Heart right ventricle (tissue), 16 donors: Measurements from ENCODE around the gene NEURL3. TPM values are rescaled to one million over a fixed set of nuclear protein-coding genes. Genes with fewer than 3 reads are reported as not detected.
"Not testable (repeated sequence)": the region's sequence is repeated elsewhere in the genome, so short reads cannot be mapped to it uniquely, and the experiment has no call there.

Experiments used
- ATAC-seq, 8 donors: fragments of 200-7000 bp; cut with Tn5 transposase; one replicate each; pipeline ENCODE4 v1.9.1; 2020; ENCODE audit warnings: mild to moderate bottlenecking in 8 of 8, moderate library complexity in 8 of 8, moderate number of reproducible peaks in 1 of 8
- DNase-seq, 2 donors: peaks; one replicate each; pipeline ENCODE4 v3.0.0-alpha.2; 2020
- H3K27ac ChIP-seq, 10 donors: fragments of 200-600 bp; sonication (generic) in 2 of 10; one replicate each; pipeline versions ENCODE4 v1.5.0 to v1.8.0; 2020 to 2022; ENCODE audit warnings: mild to moderate bottlenecking in 3 of 10
- H3K27me3 ChIP-seq, 7 donors: fragments of 200-600 bp; one replicate each; pipeline ENCODE4 v1.8.0; 2021 to 2022; ENCODE audit warnings: mild to moderate bottlenecking in 2 of 7
- H3K36me3 ChIP-seq, 9 donors: fragments of 200-600 bp; sonication (generic) in 1 of 9; one replicate each; pipeline versions ENCODE4 v1.5.0 to v1.8.0; 2020 to 2022; ENCODE audit warnings: mild to moderate bottlenecking in 2 of 9
- H3K4me1 ChIP-seq, 9 donors: fragments of 200-600 bp; sonication (generic) in 1 of 9; one replicate each; pipeline versions ENCODE4 v1.5.0 to v1.8.0; 2020 to 2022; ENCODE audit warnings: mild to moderate bottlenecking in 4 of 9
- H3K4me3 ChIP-seq, 10 donors: fragments of 200-600 bp; sonication (generic) in 2 of 10; one replicate each; pipeline versions ENCODE4 v1.5.0 to v1.8.0; 2020 to 2022; ENCODE audit warnings: mild to moderate bottlenecking in 7 of 10, moderate library complexity in 2 of 10
- H3K9me3 ChIP-seq, 11 donors: fragments of 200-600 bp in 10 of 11; sonication (generic) in 2 of 11; one replicate each; pipeline versions ENCODE4 v1.5.0 to v1.8.0; 2013 to 2022; ENCODE audit warnings: mild to moderate bottlenecking in 2 of 11, control low read depth in 1 of 11, moderate library complexity in 1 of 11
- WGBS, 2 donors: extraction: QIAGEN DNeasy Blood & Tissue Kit; methylation state at CpG; one replicate each; pipeline ENCODE4 v1.1.7; 2013; ENCODE audit warnings: inconsistent platforms in 1 of 2; 5-methylcytosine and 5-hydroxymethylcytosine counted together
- intact Hi-C, 10 donors: fragments of 100-400 bp; cut with DNase I; formaldehyde crosslinking; loops; one replicate each; pipeline versions ENCODE4 v1.11.1 to v1.14.2; 2022
- polyA plus RNA-seq, 2 donors: library from polyadenylated mRNA; stranded (reverse); fragments of 200-250 nt; gene quantifications; one replicate each; pipeline ENCODE4 v1.2.3, GENCODE V29; 2013
- total RNA-seq, 10 donors: library from RNA; stranded (reverse); fragmentation: NEBNext Ultra II Directional in 3 of 10; extraction: Animal tissue kit (Norgen Biotek cat#: 25700) in 3 of 10; gene quantifications; one replicate each; pipeline versions ENCODE4 v1.2.1 to v1.2.4, GENCODE V29; 2021 to 2023
- TF ChIP-seq, protein P1 (sequence below), 9 donors: fragments of 200-600 bp; sonication (generic) in 2 of 9; IDR thresholded peaks; one replicate each; pipeline versions ENCODE4 v1.5.0 to v1.8.0; 2021 to 2022; ENCODE audit warnings: antibody characterized with exemption in 9 of 9, mild to moderate bottlenecking in 5 of 9, moderate library complexity in 1 of 9
- donor health status: Arrhythmogenic right ventricular cardiomyopathy.
- donor health status: ischemic (EF 13 %, LVEDD 7.1; RV severe dilation, severe dysfunction).
- donor health status: healthy with polysubstance abuse.
- donor health status: DM: no; HTN: yes; CAD: no.
- donor health status: DM: no; HTN: no; CAD: no.
- donor health status: ischemic (EF 25% LVEDD 6.9; RV normal size, moderate dysfunction).
- donor health status: ischemic (EF 25% LVEDD 5.7; RV mildly dilated, moderate dysfunction).
- donor health status: healthy.
- donor health status: DM: yes; HTN: yes; CAD: no.
- donor health status: Ischemic cardiomyopathy.
- donor health status: ischemic (EF 35%, LVEDD 5.7; RV mildly dilated, moderate dysfunction).
- donor health status: nonischemic (EF 11% LVEDD 7.7; RV severe dilation, severe dysfunction).
- donor health status: DM: yes; HTN: yes; CAD: no.
- donor health status: PGD.
- donor health status: ischemic (EF 29% LVEDD 5.4; RV normal size, mild dysfunction).
- donor health status: nonischemic (EF 23%, LVEDD 6.1; RV moderate dilation, normal function).

The NEURL3 gene
- total and polyA plus RNA-seq, 12 donors, result 0.06 to 0.67 (median 0.30) TPM; not detected in 8

DNA sequence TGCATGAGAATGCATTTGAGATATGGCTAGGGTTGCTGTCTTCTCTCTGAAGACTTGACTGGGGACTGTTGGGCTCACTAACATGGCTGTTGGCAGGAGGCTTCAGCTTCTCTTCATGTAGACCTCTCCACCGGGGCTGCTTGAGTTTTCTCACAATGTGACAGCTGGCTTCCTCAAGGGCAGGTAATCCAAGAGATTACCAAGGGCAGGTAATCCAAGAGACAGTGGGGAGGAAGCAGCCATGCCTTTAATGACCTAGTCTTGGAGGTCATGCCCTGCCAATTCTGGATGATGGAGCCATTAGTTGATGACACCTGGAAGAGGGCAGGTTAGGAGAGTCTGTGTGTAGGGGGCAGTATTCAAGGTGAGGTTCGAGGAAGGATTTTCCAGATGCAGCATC lies 40.5 kb downstream of the NEURL3 start:
- intact Hi-C loops, result no loop called here
- TF ChIP-seq, protein P1, sequence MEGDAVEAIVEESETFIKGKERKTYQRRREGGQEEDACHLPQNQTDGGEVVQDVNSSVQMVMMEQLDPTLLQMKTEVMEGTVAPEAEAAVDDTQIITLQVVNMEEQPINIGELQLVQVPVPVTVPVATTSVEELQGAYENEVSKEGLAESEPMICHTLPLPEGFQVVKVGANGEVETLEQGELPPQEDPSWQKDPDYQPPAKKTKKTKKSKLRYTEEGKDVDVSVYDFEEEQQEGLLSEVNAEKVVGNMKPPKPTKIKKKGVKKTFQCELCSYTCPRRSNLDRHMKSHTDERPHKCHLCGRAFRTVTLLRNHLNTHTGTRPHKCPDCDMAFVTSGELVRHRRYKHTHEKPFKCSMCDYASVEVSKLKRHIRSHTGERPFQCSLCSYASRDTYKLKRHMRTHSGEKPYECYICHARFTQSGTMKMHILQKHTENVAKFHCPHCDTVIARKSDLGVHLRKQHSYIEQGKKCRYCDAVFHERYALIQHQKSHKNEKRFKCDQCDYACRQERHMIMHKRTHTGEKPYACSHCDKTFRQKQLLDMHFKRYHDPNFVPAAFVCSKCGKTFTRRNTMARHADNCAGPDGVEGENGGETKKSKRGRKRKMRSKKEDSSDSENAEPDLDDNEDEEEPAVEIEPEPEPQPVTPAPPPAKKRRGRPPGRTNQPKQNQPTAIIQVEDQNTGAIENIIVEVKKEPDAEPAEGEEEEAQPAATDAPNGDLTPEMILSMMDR (IDR thresholded peaks at IDR 0.05), result no peak
- no peak for DNase-seq
- Histone ChIP-seq H3K4me1 (no peaks in the 10 kb centered on the region), H3K9me3 (peaks cover 0 to 9% (median under 1%) of the 10 kb centered on the region in 11 donors), H3K4me3 (no peak overlapping the region), H3K27me3 (no peaks in the 10 kb centered on the region), H3K27ac (no peak overlapping the region), H3K36me3 (no peaks in the 10 kb centered on the region)
- WGBS, 2 donors, result 84 to 88% methylated on average over 2 of the region's 2 CpGs
- no peak for ATAC-seq

DNA sequence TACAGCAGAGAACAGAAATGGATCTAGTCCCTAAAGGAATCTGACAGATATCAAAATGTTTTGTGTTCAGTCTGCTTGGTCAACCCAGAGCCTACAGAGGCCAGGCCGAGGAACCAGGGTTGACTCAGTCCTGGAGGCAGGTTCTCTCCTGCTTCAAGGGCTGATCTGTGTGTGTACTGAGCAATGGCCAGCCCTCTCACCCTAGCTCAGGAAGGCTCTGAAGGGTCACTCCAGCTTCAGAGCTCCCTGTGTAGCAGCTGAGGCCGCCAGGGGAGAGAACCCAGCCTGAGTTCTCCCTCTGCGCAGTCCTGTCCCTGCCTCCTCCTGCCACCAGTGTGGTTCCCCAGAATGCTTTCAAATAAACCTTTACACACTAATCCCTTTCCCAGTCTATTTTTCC lies 41.1 kb downstream of the NEURL3 start:
- Histone ChIP-seq H3K4me1 (no peaks in the 10 kb centered on the region), H3K27me3 (no peaks in the 10 kb centered on the region), H3K27ac (no peak overlapping the region), H3K4me3 (no peak overlapping the region), H3K36me3 (no peaks in the 10 kb centered on the region), H3K9me3 (peaks cover 0 to 15% (median 4%) of the 10 kb centered on the region in 11 donors)
- intact Hi-C loops, result no loop called here
- WGBS, 2 donors, result 94 to 97% methylated on average over 3 of the region's 3 CpGs
- DNase-seq, result no peak
- TF ChIP-seq, protein P1 (IDR thresholded peaks at IDR 0.05), result no peak
- no peak for ATAC-seq

DNA sequence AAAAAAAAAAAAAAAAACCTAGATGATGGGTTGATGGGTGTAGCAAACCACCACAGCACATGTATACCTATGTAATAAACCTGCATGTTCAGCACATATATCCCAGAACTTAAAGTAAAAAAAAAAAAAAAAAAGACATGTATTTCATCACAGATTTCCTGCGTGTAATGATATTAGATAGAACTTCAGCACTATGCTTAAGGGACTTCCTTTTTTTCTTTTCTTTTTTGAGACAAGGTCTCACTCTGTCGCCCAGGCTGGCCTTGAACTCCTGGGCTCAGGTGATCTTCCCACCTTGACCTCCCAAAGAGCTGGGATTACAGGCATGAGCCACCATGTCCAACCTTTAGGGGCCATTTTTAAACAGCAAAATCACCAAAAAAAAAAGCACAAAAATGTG lies 42.0 kb downstream of the NEURL3 start:
- peaks cover 0 to 24% (median 4%) of the 10 kb centered on the region in 11 donors for H3K9me3 ChIP-seq
- H3K27me3 ChIP-seq, result no peaks in the 10 kb centered on the region
- intact Hi-C loops, result no loop called here
- ATAC-seq (no peak), DNase-seq (no peak)
- H3K36me3 ChIP-seq, result no peaks in the 10 kb centered on the region
- no peaks in the 10 kb centered on the region for H3K4me1 ChIP-seq
- H3K4me3 ChIP-seq, result no peak overlapping the region
- 74 to 80% methylated on average over 2 of the region's 2 CpGs for whole genome bisulfite sequencing, 2 donors
- H3K27ac ChIP-seq, result no peak overlapping the region
- TF ChIP-seq, protein P1 (IDR thresholded peaks at IDR 0.05), result no peak

- peaks cover 0 to 28% (median 4%) of the 10 kb centered on the region in 11 donors for H3K9me3 ChIP-seq
- H3K36me3 ChIP-seq, H3K27me3 ChIP-seq, DNase-seq, H3K27ac ChIP-seq, H3K4me1 ChIP-seq, H3K4me3 ChIP-seq, ATAC-seq, intact Hi-C loops: not testable (repeated sequence)
- 96% methylated on average over 13 of the region's 30 CpGs; no CpG with 5 or more reads in 1 of the 2 donors for WGBS, 2 donors
Observed at GRCh38 chr2:96461616-96462015, 43.5 kb downstream of the NEURL3 start.

DNA sequence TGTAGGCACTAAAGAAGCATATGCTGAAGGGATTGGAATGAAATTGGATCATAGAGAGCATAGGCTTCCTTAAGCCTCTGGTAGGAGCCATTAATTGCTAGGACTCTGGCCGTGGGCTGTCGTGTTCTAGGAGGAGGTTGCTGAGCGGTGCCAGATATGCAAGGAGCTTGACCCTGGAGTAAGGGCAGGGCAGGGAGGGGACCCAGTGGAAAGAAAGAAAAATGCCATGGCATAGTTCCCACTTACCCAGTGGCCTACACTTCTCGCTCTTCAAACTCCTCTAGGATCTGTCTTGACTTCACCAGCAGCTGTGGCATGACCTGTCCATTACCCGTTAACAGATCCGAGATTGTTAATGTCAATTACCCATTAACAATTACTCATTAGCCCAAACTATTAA lies 53.1 kb downstream of the NEURL3 start:
- 89 to 94% methylated on average over 6 of the region's 6 CpGs for WGBS, 2 donors
- no peak overlapping the region for H3K27ac ChIP-seq
- peaks cover 0 to 10% (median 0%) of the 10 kb centered on the region in 9 donors for H3K4me1 ChIP-seq
- DNase-seq (no peak), ATAC-seq (no peak)
- no peaks in the 10 kb centered on the region for H3K27me3 ChIP-seq
- H3K9me3 ChIP-seq, result peaks cover 0 to 5% (median 0%) of the 10 kb centered on the region in 11 donors
- TF ChIP-seq, protein P1 (IDR thresholded peaks at IDR 0.05), result no peak
- intact Hi-C loops, result no loop called here
- no peaks in the 10 kb centered on the region for H3K36me3 ChIP-seq
- no peak overlapping the region for H3K4me3 ChIP-seq
